Adrenal gland (tissue), 12 donors: ENCODE measurements around the gene TRIM40. TPM values are rescaled to one million over a fixed set of nuclear protein-coding genes. Genes with fewer than 3 reads are reported as not detected.
A peak's percentile ranks its signal among the peaks of the same experiment; 100 is the strongest.

Source experiments
- DNase-seq, 7 donors: peaks; one replicate each; pipeline ENCODE4 v3.0.0-alpha.2; 2019 to 2020
- H3K27ac ChIP-seq, 5 donors: fragments of 200-600 bp; sonication (generic) in 4 of 5; 1 replicate in 3 of 5; 2 replicates in 2 of 5; pipeline versions ENCODE4 v1.5.1 to v1.8.0; 2016 to 2020; ENCODE audit warnings: mild to moderate bottlenecking in 1 of 5
- H3K27me3 ChIP-seq: fragments of 200-600 bp; 2 replicates; pipeline ENCODE4 v1.8.0; 2021
- H3K36me3 ChIP-seq, 2 donors: fragments of 200-600 bp; replicated peaks in 1 of 2; 1 replicate in 1 of 2; 2 replicates in 1 of 2; pipeline versions ENCODE4 v1.5.1 to v1.8.0; 2018 to 2022
- H3K4me1 ChIP-seq, 2 donors: fragments of 200-600 bp; replicated peaks in 1 of 2; 1 replicate in 1 of 2; 2 replicates in 1 of 2; pipeline versions ENCODE4 v1.5.1 to v1.8.0; 2018 to 2021
- H3K4me3 ChIP-seq, 4 donors: fragments of 200-600 bp; sonication (generic) in 3 of 4; one replicate each; pipeline ENCODE4 v1.5.1; 2016 to 2018
- H3K9me3 ChIP-seq, 3 donors: fragments of 200-600 bp; sonication (generic) in 1 of 3; replicated peaks in 1 of 3; 1 replicate in 2 of 3; 2 replicates in 1 of 3; pipeline versions ENCODE4 v1.5.1 to v1.8.0; 2016 to 2021
- POLR2A ChIP-seq, 2 donors: fragments of 450-650 bp; IDR thresholded peaks; one replicate each; pipeline ENCODE4 v1.6.1; 2017; ENCODE audit warnings: antibody characterized with exemption in 2 of 2, mild to moderate bottlenecking in 2 of 2, moderate library complexity in 1 of 2
- WGBS, 4 donors: extraction: QIAGEN DNeasy Blood & Tissue Kit in 2 of 4; methylation state at CpG; one replicate each; pipeline versions ENCODE4 v1.1.5 to v1.1.7; 2013 to 2017; 5-methylcytosine and 5-hydroxymethylcytosine counted together
- intact Hi-C, 2 donors: fragments of 100-400 bp; cut with DNase I; formaldehyde crosslinking; loops; one replicate each; pipeline versions ENCODE4 v1.14.1 to v1.15.0; 2022 to 2023
- polyA plus RNA-seq, 3 donors: library from polyadenylated mRNA; stranded (reverse); fragments of 200-250 nt in 2 of 3; fragments of 350-450 nt in 1 of 3; fragmentation: Illumina TruSeq in 1 of 3; extraction: RNeasy Lipid Tissue Mini Kit (QIAGEN cat#74804) in 1 of 3; gene quantifications; one replicate each; pipeline ENCODE4 v1.2.3, GENCODE V29; 2013 to 2014
- total RNA-seq, 9 donors: library from RNA; depleted of rRNA in 4 of 9; stranded (reverse); fragments of >200 nt in 4 of 9; fragments of 120-200 nt in 1 of 9; fragmentation: NEBNext Ultra II Directional in 1 of 9; extraction: Animal tissue kit (Norgen Biotek cat#: 25700) in 1 of 9; gene quantifications; one replicate each; pipeline versions ENCODE4 v1.1.0 to v1.2.4, GENCODE V29; 2013 to 2023
- TF ChIP-seq, protein P1 (sequence below), 6 experiments: fragments of 450-650 bp in 4 of 6; fragments of 200-600 bp in 2 of 6; sonication (generic) in 1 of 6; IDR thresholded peaks; 1 replicate in 5 of 6; 2 replicates in 1 of 6; pipeline versions ENCODE4 v1.5.1 to v1.8.0; 2016 to 2021; ENCODE audit warnings: antibody characterized with exemption in 6 of 6, mild to moderate bottlenecking in 2 of 6, moderate library complexity in 1 of 6
- donor health status: healthy with polysubstance abuse.
- donor health status: Bipolar disorder and iron deficiency.
- donor health status: DM: yes; HTN: yes; CAD: no.
- donor health status: DM: no; HTN: no; CAD: no.
- donor health status: DM: no; HTN: no; CAD: no.
- donor health status: DM: yes; HTN: yes; CAD: no.

TRIM40 gene
- total and polyA plus RNA-seq, 12 donors: 0.11 to 0.16 TPM; not detected in 10

DNA sequence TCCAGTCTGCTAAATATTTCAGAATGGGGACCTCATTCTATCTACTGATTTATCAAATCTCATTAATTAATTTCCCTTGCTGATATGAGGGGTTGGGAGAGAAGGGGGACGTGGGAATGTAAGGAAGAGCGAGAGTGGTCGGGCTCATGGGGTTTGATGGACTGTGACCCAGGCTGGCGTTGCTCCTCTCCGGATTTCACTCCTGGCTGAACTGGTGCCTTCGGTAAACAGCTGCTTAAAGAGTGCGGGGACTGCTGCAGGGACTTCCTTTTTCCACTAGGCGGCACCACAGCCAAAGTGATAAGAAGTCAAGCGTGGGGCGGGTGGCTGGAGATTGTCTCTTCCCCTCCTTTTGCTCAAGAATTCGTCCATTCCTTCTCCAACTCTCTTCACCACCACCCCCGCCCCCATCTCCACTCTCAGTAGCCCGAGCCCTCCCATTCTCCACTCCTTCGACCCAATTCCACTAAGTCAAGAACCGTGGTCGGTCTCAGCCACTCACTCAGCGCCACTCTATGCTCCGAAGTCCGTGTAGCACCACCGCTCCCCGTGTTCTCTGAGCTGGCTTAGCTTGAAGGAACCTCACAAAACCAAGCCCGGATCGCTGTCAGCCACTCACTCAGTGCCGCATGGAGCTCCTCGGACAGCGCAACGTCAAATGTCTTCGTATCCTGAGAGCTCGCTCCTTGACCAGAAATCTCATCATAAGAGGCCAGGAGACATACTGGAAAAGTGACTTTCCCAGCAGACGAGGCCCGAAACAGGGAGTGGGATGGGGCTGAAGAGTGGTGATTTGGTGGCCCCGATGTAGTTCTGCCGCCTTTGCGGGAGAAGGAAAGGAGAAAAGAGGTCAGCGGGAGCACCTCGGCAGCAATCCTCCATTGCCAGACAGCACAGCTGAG lies 32.7 kb upstream of the TRIM40 start:
- DNase-seq: peak; percentile 85 to 97 (median 94)
- Histone ChIP-seq H3K4me3 (peak overlapping the region in 3 of 4 donors; percentile 29 to 60 (median 31)), H3K27ac (peak overlapping the region in 3 of 5 donors; percentile 73 to 86 (median 81)), H3K27me3 (no peaks in the 10 kb centered on the region), H3K36me3 (no peaks in the 10 kb centered on the region), H3K4me1 (peaks cover 18 to 25% of the 10 kb centered on the region in 2 donors), H3K9me3 (no peaks in the 10 kb centered on the region)
- 3 to 7% (median 5%) methylated on average over 29 to 36 of the region's 36 CpGs for WGBS, 4 donors
- intact Hi-C loops: no loop called here
- peak in 1 of 2 donors; percentile 62 for TF ChIP-seq POLR2A (IDR thresholded peaks at IDR 0.05)
- TF ChIP-seq, protein P1, sequence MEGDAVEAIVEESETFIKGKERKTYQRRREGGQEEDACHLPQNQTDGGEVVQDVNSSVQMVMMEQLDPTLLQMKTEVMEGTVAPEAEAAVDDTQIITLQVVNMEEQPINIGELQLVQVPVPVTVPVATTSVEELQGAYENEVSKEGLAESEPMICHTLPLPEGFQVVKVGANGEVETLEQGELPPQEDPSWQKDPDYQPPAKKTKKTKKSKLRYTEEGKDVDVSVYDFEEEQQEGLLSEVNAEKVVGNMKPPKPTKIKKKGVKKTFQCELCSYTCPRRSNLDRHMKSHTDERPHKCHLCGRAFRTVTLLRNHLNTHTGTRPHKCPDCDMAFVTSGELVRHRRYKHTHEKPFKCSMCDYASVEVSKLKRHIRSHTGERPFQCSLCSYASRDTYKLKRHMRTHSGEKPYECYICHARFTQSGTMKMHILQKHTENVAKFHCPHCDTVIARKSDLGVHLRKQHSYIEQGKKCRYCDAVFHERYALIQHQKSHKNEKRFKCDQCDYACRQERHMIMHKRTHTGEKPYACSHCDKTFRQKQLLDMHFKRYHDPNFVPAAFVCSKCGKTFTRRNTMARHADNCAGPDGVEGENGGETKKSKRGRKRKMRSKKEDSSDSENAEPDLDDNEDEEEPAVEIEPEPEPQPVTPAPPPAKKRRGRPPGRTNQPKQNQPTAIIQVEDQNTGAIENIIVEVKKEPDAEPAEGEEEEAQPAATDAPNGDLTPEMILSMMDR (IDR thresholded peaks at IDR 0.05): peak; percentile 86 to 98 (median 96)

DNA sequence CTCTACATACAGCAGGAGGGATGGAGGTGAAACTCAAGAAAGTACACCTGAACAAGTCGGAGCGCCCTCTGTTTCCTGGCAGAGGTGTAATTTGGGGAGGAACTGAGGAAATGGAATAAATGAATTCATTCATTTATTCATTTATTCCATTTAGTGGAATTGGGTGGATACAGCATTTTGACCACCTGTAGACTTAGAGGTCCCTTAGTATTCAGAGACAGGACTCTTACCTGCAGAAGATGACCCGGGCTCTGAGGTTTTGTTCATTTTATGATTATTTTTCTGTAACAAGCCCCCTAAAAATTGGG lies 32.1 kb upstream of the TRIM40 start:
- TF ChIP-seq POLR2A (IDR thresholded peaks at IDR 0.05): no peak
- TF ChIP-seq, protein P1 (IDR thresholded peaks at IDR 0.05): no peak
- H3K36me3 ChIP-seq: no peaks in the 10 kb centered on the region
- 56 to 63% (median 59%) methylated on average over 3 of the region's 3 CpGs for WGBS, 4 donors
- peak overlapping the region in 1 of 4 donors; percentile 60 for H3K4me3 ChIP-seq
- no peak for DNase-seq
- no peak overlapping the region for H3K27ac ChIP-seq
- no peaks in the 10 kb centered on the region for H3K9me3 ChIP-seq
- no peaks in the 10 kb centered on the region for H3K27me3 ChIP-seq
- intact Hi-C loops: no loop called here
- H3K4me1 ChIP-seq: peaks cover 18 to 25% of the 10 kb centered on the region in 2 donors

DNA sequence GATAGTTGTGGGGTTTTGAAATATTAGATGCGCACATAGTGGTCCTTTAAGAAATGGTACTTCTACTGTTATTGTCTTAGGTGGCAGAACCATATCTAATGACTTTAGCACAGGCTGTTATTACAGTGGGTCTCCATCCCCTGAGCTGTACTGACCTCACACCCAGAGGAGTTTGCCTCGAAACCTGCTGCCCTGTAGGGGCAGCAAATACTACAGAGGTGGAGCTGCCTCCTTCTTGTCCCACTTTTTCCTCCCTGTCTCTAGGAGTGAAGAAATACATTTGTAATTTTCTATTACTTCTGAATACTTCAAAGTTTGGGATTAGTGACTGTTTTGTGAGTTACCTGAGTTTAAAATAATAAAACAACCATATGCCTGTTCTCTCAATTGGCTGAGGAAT lies 31.3 kb upstream of the TRIM40 start:
- Histone ChIP-seq H3K27me3 (no peaks in the 10 kb centered on the region), H3K36me3 (no peaks in the 10 kb centered on the region), H3K4me3 (no peak overlapping the region), H3K4me1 (peaks cover 18 to 25% of the 10 kb centered on the region in 2 donors), H3K9me3 (no peaks in the 10 kb centered on the region), H3K27ac (no peak overlapping the region)
- peak in 1 of 7 donors; percentile 10 for DNase-seq
- WGBS, 4 donors: 83 to 88% (median 87%) methylated on average over 2 of the region's 2 CpGs
- intact Hi-C loops: loop anchor here in 1 of 2 donors (5.0 kb wide), 1 partner anchor 437 kb away; no protein-coding TSS in a partner anchor
- TF ChIP-seq, protein P1 (IDR thresholded peaks at IDR 0.05): no peak
- TF ChIP-seq POLR2A (IDR thresholded peaks at IDR 0.05): no peak

DNA sequence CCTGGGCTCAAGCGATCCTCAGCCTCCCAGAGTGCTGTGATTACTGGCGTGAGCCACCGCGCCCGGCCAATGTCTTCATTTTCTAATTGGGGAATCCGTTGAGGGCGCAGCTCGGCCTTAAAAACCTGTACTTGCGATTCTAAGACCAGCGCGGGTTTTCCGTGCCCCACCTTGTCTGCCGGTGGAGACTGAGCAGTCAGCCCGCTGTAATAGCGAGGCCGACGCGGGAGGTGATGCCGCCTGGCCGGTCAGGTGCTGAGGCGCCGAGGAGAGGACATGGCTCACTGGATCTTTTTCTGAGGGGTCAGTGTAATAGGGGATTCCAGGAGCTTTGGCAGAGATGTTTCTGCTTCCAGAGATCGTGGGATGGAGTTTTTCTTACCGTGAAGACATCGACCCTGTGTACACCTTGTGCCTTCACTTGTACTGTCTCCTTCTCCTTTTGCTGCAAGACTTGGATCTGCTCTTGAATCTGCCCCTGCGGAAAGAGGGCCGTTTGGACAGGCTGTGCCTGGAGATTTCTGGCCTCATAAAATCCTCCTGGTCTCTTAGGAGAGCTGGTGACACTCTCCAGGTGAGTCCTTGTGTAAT lies 24.6 kb upstream of the TRIM40 start:
- intact Hi-C loops: no loop called here
- Histone ChIP-seq H3K9me3 (no peaks in the 10 kb centered on the region), H3K27me3 (peaks cover 41% of the 10 kb centered on the region), H3K4me3 (no peak overlapping the region), H3K4me1 (no peaks in the 10 kb centered on the region), H3K27ac (no peak overlapping the region), H3K36me3 (no peaks in the 10 kb centered on the region)
- no peak for TF ChIP-seq POLR2A (IDR thresholded peaks at IDR 0.05)
- TF ChIP-seq, protein P1 (IDR thresholded peaks at IDR 0.05): no peak
- no peak for DNase-seq
- 31 to 71% (median 43%) methylated on average over 22 to 27 of the region's 27 CpGs for WGBS, 4 donors
